K562 (cell line): Measurements from ENCODE around the gene HOXB8.

Experiments used
- EZH2 ChIP-seq: IDR thresholded peaks from 2 replicates; pipeline ENCODE4 v1.6.1; 2012; ENCODE audit warnings: low read depth, mild to moderate bottlenecking, inconsistent platforms, low read length, borderline replicate concordance
- MAFF ChIP-seq: IDR thresholded peaks from 2 replicates; pipeline ENCODE4 v1.6.1; 2012; ENCODE audit warnings: low read length, improper control_type of control experiment
- MAX ChIP-seq: sonication (generic); formaldehyde crosslinking; IDR thresholded peaks from 2 replicates; pipeline ENCODE4 v1.9.0; 2022; ENCODE audit warnings: mild to moderate bottlenecking, missing genetic modification reagents
- MEF2D ChIP-seq: conservative IDR thresholded peaks from 2 replicates; pipeline ENCODE4 v1.6.1; 2016; ENCODE audit warnings: low read depth, missing genetic modification characterization, missing compliant biosample characterization
- NFXL1 ChIP-seq: fragments of 450-650 bp; formaldehyde crosslinking; IDR thresholded peaks from 2 replicates; pipeline ENCODE4 v1.4.0; 2021; ENCODE audit warnings: mild to moderate bottlenecking
- POLR2A ChIP-seq: fragments of 450-650 bp; conservative IDR thresholded peaks from 2 replicates; pipeline ENCODE4 v1.6.1; 2016
- REST ChIP-seq, 2 experiments: fragments of 450-650 bp; formaldehyde crosslinking in 1 of 2; IDR thresholded peaks; 2 replicates each; pipeline versions ENCODE4 v1.4.0 to v1.6.1; 2014 to 2020; ENCODE audit warnings: mild to moderate bottlenecking in 2 of 2, borderline replicate concordance in 1 of 2, low read depth in 1 of 2
- SP1 ChIP-seq: sonication (generic); formaldehyde crosslinking; IDR thresholded peaks from 2 replicates; pipeline ENCODE4 v1.8.1; 2022; ENCODE audit warnings: mild to moderate bottlenecking, missing genetic modification reagents
- SREBF1 ChIP-seq: fragments of 150-350 bp; IDR thresholded peaks from 2 replicates; pipeline ENCODE4 v1.6.1; 2014; ENCODE audit warnings: antibody characterized with exemption, low read depth, low read length, borderline replicate concordance
- USF2 ChIP-seq: sonication (generic); formaldehyde crosslinking; IDR thresholded peaks from 2 replicates; pipeline ENCODE4 v1.5.0; 2020; ENCODE audit warnings: missing genetic modification reagents
- ZNF140 ChIP-seq: fragments of 250-450 bp; sonication (Bioruptor Pico); IDR thresholded peaks from 2 replicates; pipeline ENCODE4 v1.8.0; 2021; ENCODE audit warnings: moderate library complexity, mild to moderate bottlenecking, inconsistent platforms
- ZNF592 ChIP-seq: fragments of 450-650 bp; IDR thresholded peaks from 2 replicates; pipeline ENCODE4 v1.6.1; 2017; ENCODE audit warnings: antibody characterized with exemption, mild to moderate bottlenecking

- TF ChIP-seq POLR2A (no peak; the same call in 1 of the 2 replicates), SREBF1 (no peak), SP1 (CRISPR knock-in tag) (no peak), EZH2 (no peak), MAFF (no peak), MAX (CRISPR knock-in tag) (no peak), REST (IDR thresholded peaks at IDR 0.05; ENCODE audit: borderline replicate concordance) (peak; percentile 55), REST (CRISPR knock-in tag; IDR thresholded peaks at IDR 0.05; ENCODE audit: low read depth) (no peak), ZNF140 (CRISPR knock-in tag) (no peak), NFXL1 (CRISPR knock-in tag) (no peak), MEF2D (tag) (no peak), ZNF592 (no peak), USF2 (CRISPR knock-in tag) (peak; percentile 95)
These were observed 37.0 kb downstream of the HOXB8 start, which contains the start of gene HOXB4 for GRCh38 chr17:48577946-48578615.
